GM12801 (cell line): ENCODE data around the gene CAB39.

Experiments used
- TF ChIP-seq, protein P1 (sequence below): IDR thresholded peaks from one replicate; pipeline ENCODE4 v1.5.1; 2011; ENCODE audit warnings: control low read depth; ENCODE audit not compliant: insufficient read length; ENCODE audit errors: extremely low read depth

The CAB39 gene

DNA sequence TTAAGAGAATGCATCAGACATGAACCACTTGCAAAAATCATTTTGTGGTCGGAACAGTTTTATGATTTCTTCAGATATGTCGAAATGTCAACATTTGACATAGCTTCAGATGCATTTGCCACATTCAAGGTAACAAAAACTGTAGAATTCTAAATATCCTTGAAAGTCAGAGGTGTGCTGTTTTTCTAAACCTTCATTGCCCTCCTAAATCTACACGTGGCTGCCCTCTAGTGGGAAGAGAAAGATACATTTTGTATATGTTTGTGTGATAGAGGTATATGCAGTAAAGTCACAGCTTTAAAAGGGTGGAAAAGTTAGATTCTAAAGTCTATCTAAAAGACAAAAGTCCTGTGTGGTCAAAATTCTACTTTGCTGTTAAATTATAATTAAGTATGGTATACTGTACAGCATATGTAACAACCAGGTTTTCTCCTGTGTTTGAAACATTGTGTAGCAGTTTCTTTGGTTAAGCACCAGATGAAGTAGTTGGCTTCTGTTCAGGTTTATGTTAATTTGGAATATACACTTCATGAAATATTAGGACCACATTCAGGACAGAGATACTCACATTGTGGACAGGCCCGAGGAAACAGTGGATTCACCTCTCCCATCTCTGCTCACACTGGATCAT, 86.2 kb downstream of the CAB39 start:
- TF ChIP-seq, protein P1, sequence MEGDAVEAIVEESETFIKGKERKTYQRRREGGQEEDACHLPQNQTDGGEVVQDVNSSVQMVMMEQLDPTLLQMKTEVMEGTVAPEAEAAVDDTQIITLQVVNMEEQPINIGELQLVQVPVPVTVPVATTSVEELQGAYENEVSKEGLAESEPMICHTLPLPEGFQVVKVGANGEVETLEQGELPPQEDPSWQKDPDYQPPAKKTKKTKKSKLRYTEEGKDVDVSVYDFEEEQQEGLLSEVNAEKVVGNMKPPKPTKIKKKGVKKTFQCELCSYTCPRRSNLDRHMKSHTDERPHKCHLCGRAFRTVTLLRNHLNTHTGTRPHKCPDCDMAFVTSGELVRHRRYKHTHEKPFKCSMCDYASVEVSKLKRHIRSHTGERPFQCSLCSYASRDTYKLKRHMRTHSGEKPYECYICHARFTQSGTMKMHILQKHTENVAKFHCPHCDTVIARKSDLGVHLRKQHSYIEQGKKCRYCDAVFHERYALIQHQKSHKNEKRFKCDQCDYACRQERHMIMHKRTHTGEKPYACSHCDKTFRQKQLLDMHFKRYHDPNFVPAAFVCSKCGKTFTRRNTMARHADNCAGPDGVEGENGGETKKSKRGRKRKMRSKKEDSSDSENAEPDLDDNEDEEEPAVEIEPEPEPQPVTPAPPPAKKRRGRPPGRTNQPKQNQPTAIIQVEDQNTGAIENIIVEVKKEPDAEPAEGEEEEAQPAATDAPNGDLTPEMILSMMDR = no peak

DNA sequence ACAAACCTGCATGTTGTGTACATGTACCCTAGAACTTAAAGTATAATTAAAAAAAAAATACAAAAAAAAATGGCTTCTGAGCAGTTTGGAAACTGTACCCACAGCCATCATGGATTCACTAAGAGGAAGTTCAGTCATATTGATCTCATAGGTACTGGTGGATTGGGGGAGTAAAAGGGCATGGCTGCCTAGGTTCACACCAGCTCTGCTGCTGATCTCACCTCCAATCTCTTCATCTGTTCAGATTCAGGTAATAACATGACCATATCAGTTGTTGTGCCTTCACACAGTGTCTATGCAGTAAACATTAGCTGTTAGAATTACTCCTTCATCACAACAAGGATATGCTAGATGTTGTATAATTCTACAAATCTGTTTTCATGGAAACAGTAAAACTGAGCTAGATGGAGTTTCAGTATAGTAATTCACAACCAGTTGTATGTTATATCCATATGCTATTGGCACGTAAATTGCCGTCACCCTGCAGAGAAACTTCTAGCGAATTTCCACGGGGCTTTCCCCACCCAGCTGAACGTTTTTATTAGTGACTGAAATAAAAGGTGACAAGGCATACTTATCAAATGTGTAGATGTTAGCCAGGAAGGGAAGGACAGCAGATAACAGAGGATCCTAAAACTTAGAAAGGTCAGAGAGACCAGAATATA, 92.8 kb downstream of the CAB39 start:
- TF ChIP-seq, protein P1 = no peak

DNA sequence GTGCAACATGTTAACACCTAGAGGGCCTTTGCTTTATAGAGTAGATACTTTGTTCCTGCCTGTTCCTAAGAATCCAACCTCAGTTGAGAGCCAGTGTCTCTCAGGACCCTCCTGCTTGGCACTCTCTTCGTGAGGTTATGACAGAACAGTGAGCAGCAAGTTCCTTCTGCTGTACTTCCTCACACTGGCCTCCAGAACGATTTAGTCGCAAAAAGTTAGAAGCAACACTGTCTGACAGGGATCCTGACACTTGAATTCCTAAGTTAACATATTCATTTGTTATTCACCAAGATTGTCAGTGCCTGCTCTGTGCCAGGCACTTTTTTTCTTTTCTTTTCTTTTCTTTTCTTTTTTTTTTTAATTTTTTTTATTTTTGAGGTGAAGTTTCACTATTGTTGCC, 95.1 kb downstream of the CAB39 start:
- TF ChIP-seq, protein P1 = no peak

DNA sequence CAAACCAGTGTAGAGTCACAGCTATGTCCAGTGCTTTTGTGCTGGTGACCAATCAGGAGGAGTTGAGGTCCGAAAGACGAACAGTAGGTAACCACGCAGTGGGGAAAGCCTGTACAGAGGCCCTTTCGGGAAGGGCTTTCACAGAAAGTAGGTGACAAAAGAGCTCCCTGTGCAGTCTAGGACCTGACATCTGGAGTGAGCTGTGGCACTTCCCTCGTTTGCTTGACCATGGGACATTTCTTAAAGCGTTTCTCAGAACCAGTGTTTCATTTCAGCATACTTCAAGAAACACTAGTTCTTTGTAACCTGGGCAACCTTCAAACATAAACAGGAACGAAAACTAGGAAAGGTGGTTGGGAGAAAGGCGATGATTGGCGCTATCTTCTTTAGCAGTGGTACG, 96.4 kb downstream of the CAB39 start:
- TF ChIP-seq, protein P1 = no peak

GRCh38 chr2:230809677-230810251, 97.1 kb downstream of the CAB39 start:
- TF ChIP-seq, protein P1 = no peak

GRCh38 chr2:230811508-230811907, 98.9 kb downstream of the CAB39 start:
- TF ChIP-seq, protein P1 = no peak

DNA sequence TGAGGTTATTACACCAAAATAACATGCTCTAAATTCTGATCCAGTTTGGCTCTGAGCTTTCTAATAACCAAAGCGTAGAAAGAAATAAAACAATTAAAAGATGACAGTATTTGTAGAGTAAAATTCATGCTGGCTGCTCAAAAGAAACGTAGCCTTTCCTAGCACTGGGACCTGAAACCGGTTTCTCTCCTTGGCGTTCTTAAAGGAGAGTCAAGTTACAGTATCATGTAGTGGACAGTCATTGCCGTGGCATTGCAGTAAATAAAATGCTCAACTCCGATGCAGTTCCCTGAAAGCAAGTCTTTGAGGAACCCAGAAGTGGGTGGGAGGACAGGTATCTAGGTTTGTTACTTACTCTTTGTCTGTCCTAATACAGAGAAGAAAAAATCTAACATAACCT, 99.4 kb downstream of the CAB39 start:
- TF ChIP-seq, protein P1 = no peak
